DND-41 (cell line): ENCODE measurements around the gene PAK5.

ENCODE experiments used
- EZH2 ChIP-seq: IDR thresholded peaks from 3 replicates; pipeline ENCODE4 v1.6.1; 2012; ENCODE audit warnings: borderline replicate concordance, low read depth, mild to moderate bottlenecking, moderate library complexity, low read length, inconsistent platforms; ENCODE audit not compliant: severe bottlenecking
- TF ChIP-seq, protein P1 (sequence below): IDR thresholded peaks from 2 replicates; pipeline ENCODE4 v1.5.1; 2012; ENCODE audit warnings: borderline replicate concordance, low read length, moderate library complexity, mild to moderate bottlenecking; ENCODE audit not compliant: poor library complexity, severe bottlenecking; ENCODE audit errors: extremely low read depth

- TF ChIP-seq, protein P1, sequence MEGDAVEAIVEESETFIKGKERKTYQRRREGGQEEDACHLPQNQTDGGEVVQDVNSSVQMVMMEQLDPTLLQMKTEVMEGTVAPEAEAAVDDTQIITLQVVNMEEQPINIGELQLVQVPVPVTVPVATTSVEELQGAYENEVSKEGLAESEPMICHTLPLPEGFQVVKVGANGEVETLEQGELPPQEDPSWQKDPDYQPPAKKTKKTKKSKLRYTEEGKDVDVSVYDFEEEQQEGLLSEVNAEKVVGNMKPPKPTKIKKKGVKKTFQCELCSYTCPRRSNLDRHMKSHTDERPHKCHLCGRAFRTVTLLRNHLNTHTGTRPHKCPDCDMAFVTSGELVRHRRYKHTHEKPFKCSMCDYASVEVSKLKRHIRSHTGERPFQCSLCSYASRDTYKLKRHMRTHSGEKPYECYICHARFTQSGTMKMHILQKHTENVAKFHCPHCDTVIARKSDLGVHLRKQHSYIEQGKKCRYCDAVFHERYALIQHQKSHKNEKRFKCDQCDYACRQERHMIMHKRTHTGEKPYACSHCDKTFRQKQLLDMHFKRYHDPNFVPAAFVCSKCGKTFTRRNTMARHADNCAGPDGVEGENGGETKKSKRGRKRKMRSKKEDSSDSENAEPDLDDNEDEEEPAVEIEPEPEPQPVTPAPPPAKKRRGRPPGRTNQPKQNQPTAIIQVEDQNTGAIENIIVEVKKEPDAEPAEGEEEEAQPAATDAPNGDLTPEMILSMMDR: no peak
- TF ChIP-seq EZH2: no peak
These were observed 127.0 kb downstream of the PAK5 start for GRCh38 chr20:9711872-9712271.
